OCI-LY7 (cell line): ENCODE data around the gene WAS. TPM values are rescaled to one million over a fixed set of nuclear protein-coding genes. Genes with fewer than 3 reads are reported as not detected.
"Not testable (repeated sequence)": the region's sequence is repeated elsewhere in the genome, so short reads cannot be mapped to it uniquely, and the experiment has no call there.

Experiments
- BruUV-seq: library from RNA; stranded (reverse); fragments of 400-500 nt; replicated peaks from 2 replicates; lab custom pipeline; 2021; lab: Mats Ljungman, UMichigan
- CTCF ChIA-PET: fragments of 300-600 bp; sonication (Branson Sonifier 250); formaldehyde crosslinking; loops from one replicate; lab custom pipeline; 2022; ENCODE audit warnings: antibody characterized with exemption; ENCODE audit not compliant: unreplicated experiment; lab: Charles Lee
- POLR2A ChIA-PET: fragments of 300-600 bp; sonication (Branson Sonifier 250); formaldehyde crosslinking; loops from one replicate; lab custom pipeline; 2022; ENCODE audit warnings: antibody characterized with exemption; lab: Charles Lee
- DNase-seq: peaks from one replicate; pipeline ENCODE4 v3.0.0-alpha.2; 2015; ENCODE audit warnings: low spot score
- H2AFZ ChIP-seq: fragments of 200-600 bp; sonication (generic), shearing (Covaris generic); 2 replicates; pipeline ENCODE4 v1.6.1; 2014; ENCODE audit warnings: mild to moderate bottlenecking, antibody characterized with exemption, low read length, moderate library complexity
- H3K27ac ChIP-seq: fragments of 200-600 bp; sonication (generic); 2 replicates; pipeline ENCODE4 v1.5.1; 2014; ENCODE audit warnings: mixed run types, low read depth, mild to moderate bottlenecking, moderate library complexity, low read length, inconsistent platforms; ENCODE audit not compliant: poor library complexity, severe bottlenecking
- H3K36me3 ChIP-seq: fragments of 200-600 bp; sonication (generic); 2 replicates; pipeline ENCODE4 v1.6.1; 2014; ENCODE audit warnings: mild to moderate bottlenecking, antibody characterized with exemption, low read length, moderate library complexity, mixed read lengths; ENCODE audit not compliant: insufficient read depth
- H3K4me1 ChIP-seq: fragments of 200-600 bp; sonication (generic); 2 replicates; pipeline ENCODE4 v1.5.1; 2014; ENCODE audit warnings: mild to moderate bottlenecking, low read length; ENCODE audit not compliant: insufficient read depth, poor library complexity, severe bottlenecking
- H3K4me2 ChIP-seq: fragments of 200-600 bp; sonication (generic); 2 replicates; pipeline ENCODE4 v1.6.1; 2014; ENCODE audit warnings: mild to moderate bottlenecking, low read length
- H3K4me3 ChIP-seq: fragments of 200-600 bp; sonication (generic); 2 replicates; pipeline ENCODE4 v1.5.1; 2014; ENCODE audit warnings: mild to moderate bottlenecking, low read depth, low read length; ENCODE audit not compliant: poor library complexity, severe bottlenecking
- H3K79me2 ChIP-seq: fragments of 200-600 bp; sonication (generic); 2 replicates; pipeline ENCODE4 v1.6.1; 2016; ENCODE audit warnings: low read depth, mild to moderate bottlenecking, low read length, moderate library complexity, mixed read lengths; ENCODE audit not compliant: insufficient read depth
- H3K9me2 ChIP-seq: fragments of 200-600 bp; sonication (generic); 2 replicates; pipeline ENCODE4 v1.6.1; 2016; ENCODE audit warnings: mild to moderate bottlenecking, low read length, mixed read lengths; ENCODE audit not compliant: insufficient read depth
- H3K9me3 ChIP-seq: fragments of 200-600 bp; sonication (generic); 2 replicates; pipeline ENCODE4 v1.6.1; 2014; ENCODE audit warnings: mild to moderate bottlenecking, mixed run types, low read length, mixed read lengths
- H4K20me1 ChIP-seq: fragments of 200-600 bp; sonication (generic); 2 replicates; pipeline ENCODE4 v1.6.1; 2014; ENCODE audit warnings: mild to moderate bottlenecking, antibody characterized with exemption, low read length, moderate library complexity, mixed read lengths; ENCODE audit not compliant: insufficient read depth
- EZH2phosphoT487 ChIP-seq: fragments of 200-600 bp; sonication (generic); IDR thresholded peaks from 2 replicates; pipeline ENCODE4 v1.6.1; 2018; ENCODE audit warnings: low read depth, borderline replicate concordance, mild to moderate bottlenecking, mixed run types, antibody characterized with exemption, low read length, moderate library complexity, mixed read lengths
- intact Hi-C: fragments of 100-400 bp; cut with micrococcal nuclease; formaldehyde crosslinking; loops from one replicate; pipeline ENCODE4 v1.10.0; 2022; ENCODE audit not compliant: unreplicated experiment
- total RNA-seq, 2 experiments: library from RNA; depleted of rRNA in 1 of 2; stranded (reverse); fragments of >200 nt in 1 of 2; shearing (Covaris generic) in 1 of 2; gene quantifications; 2 replicates each; pipeline ENCODE4 v1.2.3, GENCODE V29; 2014 to 2022
- TF ChIP-seq, protein P1 (sequence below): fragments of 200-600 bp; sonication (generic); conservative IDR thresholded peaks from 2 replicates; pipeline ENCODE4 v1.5.1; 2014; ENCODE audit warnings: mild to moderate bottlenecking, antibody characterized with exemption, low read length, moderate library complexity, mixed read lengths

Gene WAS
- total RNA-seq, 2 experiments from 2014 or later: 43.9 to 87.0 TPM

GRCh38 chrX:48649102-48649501, 34.5 kb upstream of the WAS start:
- Histone ChIP-seq H2AFZ (peak overlapping the region; percentile 50; the same call in 1 of the 2 replicates), H3K4me2 (no peak overlapping the region), H3K27ac (no peak overlapping the region), H3K4me1 (peaks cover 14% of the 10 kb centered on the region), H3K79me2 (no peaks in the 10 kb centered on the region), H4K20me1 (no peaks in the 10 kb centered on the region), H3K4me3 (no peak overlapping the region), H3K9me3 (no peaks in the 10 kb centered on the region), H3K9me2 (no peaks in the 10 kb centered on the region), H3K36me3 (no peaks in the 10 kb centered on the region)
- DNase-seq: no peak
- ChIA-PET POLR2A (interaction anchor here (1.4 to 1.7 kb wide), 2 partner anchors 27 to 88 kb away, joined by 4 to 10 read pairs; no protein-coding TSS in a partner anchor), CTCF (no interaction called here)
- no TSS peak for BruUV-seq
- intact Hi-C loops: loop anchor here (2.0 to 5.0 kb wide), 2 partner anchors 48 to 243 kb away; partner anchors contain the start of gene SUV39H1
- TF ChIP-seq EZH2phosphoT487: no peak
- TF ChIP-seq, protein P1, sequence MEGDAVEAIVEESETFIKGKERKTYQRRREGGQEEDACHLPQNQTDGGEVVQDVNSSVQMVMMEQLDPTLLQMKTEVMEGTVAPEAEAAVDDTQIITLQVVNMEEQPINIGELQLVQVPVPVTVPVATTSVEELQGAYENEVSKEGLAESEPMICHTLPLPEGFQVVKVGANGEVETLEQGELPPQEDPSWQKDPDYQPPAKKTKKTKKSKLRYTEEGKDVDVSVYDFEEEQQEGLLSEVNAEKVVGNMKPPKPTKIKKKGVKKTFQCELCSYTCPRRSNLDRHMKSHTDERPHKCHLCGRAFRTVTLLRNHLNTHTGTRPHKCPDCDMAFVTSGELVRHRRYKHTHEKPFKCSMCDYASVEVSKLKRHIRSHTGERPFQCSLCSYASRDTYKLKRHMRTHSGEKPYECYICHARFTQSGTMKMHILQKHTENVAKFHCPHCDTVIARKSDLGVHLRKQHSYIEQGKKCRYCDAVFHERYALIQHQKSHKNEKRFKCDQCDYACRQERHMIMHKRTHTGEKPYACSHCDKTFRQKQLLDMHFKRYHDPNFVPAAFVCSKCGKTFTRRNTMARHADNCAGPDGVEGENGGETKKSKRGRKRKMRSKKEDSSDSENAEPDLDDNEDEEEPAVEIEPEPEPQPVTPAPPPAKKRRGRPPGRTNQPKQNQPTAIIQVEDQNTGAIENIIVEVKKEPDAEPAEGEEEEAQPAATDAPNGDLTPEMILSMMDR: no peak

GRCh38 chrX:48652055-48652579, 31.5 kb upstream of the WAS start:
- H3K79me2 ChIP-seq, H3K9me3 ChIP-seq, intact Hi-C loops, H4K20me1 ChIP-seq, BruUV-seq, H3K36me3 ChIP-seq, DNase-seq, H2AFZ ChIP-seq, CTCF ChIA-PET, H3K4me2 ChIP-seq, H3K9me2 ChIP-seq, H3K4me3 ChIP-seq, H3K27ac ChIP-seq: not testable (repeated sequence)
- H3K4me1 ChIP-seq: peaks cover 24% of the 10 kb centered on the region
- POLR2A ChIA-PET: interaction anchor here (0.6 kb wide), 2 partner anchors 192 to 469 kb away, joined by 3 read pairs; no protein-coding TSS in a partner anchor

DNA sequence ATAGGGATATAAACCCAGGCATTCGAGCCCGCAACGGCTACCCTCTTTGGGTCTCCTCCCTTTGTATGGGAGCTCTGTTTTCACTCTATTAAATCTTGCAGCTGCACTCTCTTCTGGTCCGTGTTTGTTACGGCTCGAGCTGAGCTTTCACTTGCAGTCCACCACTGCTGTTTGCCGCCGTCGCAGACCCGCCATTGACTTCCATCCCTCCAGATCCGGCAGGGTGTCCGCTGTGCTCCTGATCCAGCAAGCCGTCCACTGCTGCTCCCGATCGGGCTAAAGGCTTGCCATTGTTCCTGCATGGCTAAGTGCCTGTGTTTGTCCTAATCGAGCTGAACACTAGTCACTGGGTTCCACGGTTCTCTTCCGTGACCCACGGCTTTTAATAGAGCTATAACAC, 28.9 kb upstream of the WAS start:
- BruUV-seq, H3K27ac ChIP-seq, H3K4me3 ChIP-seq, H3K4me2 ChIP-seq, H3K9me2 ChIP-seq, H3K36me3 ChIP-seq, DNase-seq, H3K79me2 ChIP-seq, CTCF ChIA-PET, intact Hi-C loops, H2AFZ ChIP-seq, H3K9me3 ChIP-seq, H4K20me1 ChIP-seq: not testable (repeated sequence)
- POLR2A ChIA-PET: interaction anchor here (0.6 to 1.7 kb wide), 2 partner anchors 14 to 286 kb away, joined by 3 to 4 read pairs; no protein-coding TSS in a partner anchor
- peaks cover 19% of the 10 kb centered on the region for H3K4me1 ChIP-seq

DNA sequence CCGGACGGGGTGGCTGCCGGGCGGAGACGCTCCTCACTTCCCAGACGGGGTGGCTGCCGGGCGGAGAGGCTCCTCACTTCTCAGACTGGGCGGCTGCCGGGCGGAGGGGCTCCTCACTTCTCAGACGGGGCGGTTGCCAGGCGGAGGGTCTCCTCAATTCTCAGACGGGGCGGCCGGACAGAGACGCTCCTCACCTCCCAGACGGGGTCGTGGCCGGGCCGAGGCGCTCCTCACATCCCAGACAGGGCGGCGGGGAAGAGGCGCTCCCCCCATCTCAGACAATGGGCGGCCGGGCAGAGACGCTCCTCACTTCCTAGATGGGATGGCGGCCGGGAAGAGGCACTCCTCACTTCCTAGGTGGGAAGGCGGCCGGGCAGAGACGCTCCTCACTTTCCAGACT, 23.9 kb upstream of the WAS start:
- intact Hi-C loops, H4K20me1 ChIP-seq, POLR2A ChIA-PET: not testable (repeated sequence)

More for the DNA sequence above, 23.9 kb upstream of the WAS start:
- H3K4me2 ChIP-seq, H2AFZ ChIP-seq, H3K4me3 ChIP-seq, DNase-seq, H3K27ac ChIP-seq, H3K9me3 ChIP-seq, BruUV-seq, H3K9me2 ChIP-seq, H3K36me3 ChIP-seq, H3K79me2 ChIP-seq: not testable (repeated sequence)
- H3K4me1 ChIP-seq: peaks cover 26% of the 10 kb centered on the region
- CTCF ChIA-PET: interaction anchor here (0.6 kb wide), 1 partner anchor 14 kb away, joined by 5 read pairs; no protein-coding TSS in a partner anchor
